GM12878 (cell line): ENCODE results near the gene CHRM4. TPM values are rescaled to one million over a fixed set of nuclear protein-coding genes. Genes with fewer than 3 reads are reported as not detected.

Experiments used
- ATAC-seq: fragments of 200-7000 bp; cut with Tn5 transposase; 3 replicates; pipeline ENCODE4 v1.9.1; 2020; ENCODE audit warnings: mild to moderate bottlenecking, moderate library complexity
- BruUV-seq: library from RNA; stranded (reverse); fragments of 400-500 nt; replicated peaks from 2 replicates; lab custom pipeline; 2021; lab: Mats Ljungman, UMichigan
- CTCF ChIA-PET: fragments of 300-600 bp; sonication (Branson Sonifier 250); formaldehyde crosslinking; extraction: SDS; loops from one replicate; lab custom pipeline; 2021; ENCODE audit warnings: inconsistent platforms; lab: Yijun Ruan, JAX
- POLR2A ChIA-PET: fragments of 350-600 bp; formaldehyde crosslinking; extraction: SDS; loops from one replicate; lab custom pipeline; 2021; ENCODE audit warnings: inconsistent platforms; lab: Charles Lee
- RAD21 ChIA-PET: fragments of 300-600 bp; sonication (Branson Sonifier 250); formaldehyde crosslinking; loops from one replicate; lab custom pipeline; 2023; ENCODE audit warnings: antibody characterized with exemption; ENCODE audit not compliant: unreplicated experiment; lab: Charles Lee
- SMC1A ChIA-PET: fragments of 300-600 bp; sonication (Branson Sonifier 250); formaldehyde crosslinking; loops from one replicate; lab custom pipeline; 2023; ENCODE audit not compliant: unreplicated experiment, uncharacterized antibody; lab: Charles Lee
- DNase-seq: peaks from one replicate; pipeline ENCODE4 v3.0.0-alpha.2; 2011; ENCODE audit warnings: low read depth, low spot score
- FAIRE-seq: peaks from 3 replicates; lab custom pipeline; 2011; peaks lifted over from hg19 to GRCh38; lab: Jason Lieb, UNC
- H2AFZ ChIP-seq: 2 replicates; pipeline ENCODE4 v1.6.0; 2011; ENCODE audit warnings: low read depth, low read length, control low read depth; ENCODE audit not compliant: control insufficient read depth
- H3K27ac ChIP-seq: 2 replicates; pipeline ENCODE4 v1.5.1; 2011; ENCODE audit warnings: control low read depth; ENCODE audit not compliant: control insufficient read depth, insufficient read depth
- H3K27me3 ChIP-seq, 2 experiments: replicated peaks in 1 of 2; 2 replicates each; pipeline versions ENCODE4 v1.6.0 to v1.6.1; 2011; ENCODE audit warnings: low read length in 1 of 2; ENCODE audit not compliant: control insufficient read depth in 2 of 2, insufficient read depth in 2 of 2
- H3K36me3 ChIP-seq, 2 experiments: 2 replicates each; pipeline ENCODE4 v1.5.1; 2011; ENCODE audit warnings: low read length in 1 of 2; ENCODE audit not compliant: control insufficient read depth in 2 of 2, insufficient read depth in 2 of 2
- H3K4me1 ChIP-seq: 2 replicates; pipeline ENCODE4 v1.6.1; 2011; ENCODE audit warnings: mild to moderate bottlenecking, low read length, moderate library complexity, mixed read lengths; ENCODE audit not compliant: control insufficient read depth, insufficient read depth
- H3K4me2 ChIP-seq: 2 replicates; pipeline ENCODE4 v1.6.0; 2011; ENCODE audit warnings: control low read depth; ENCODE audit not compliant: control insufficient read depth, insufficient read depth
- H3K4me3 ChIP-seq: fragments of 200-600 bp; sonication (generic); 2 replicates; pipeline ENCODE4 v1.5.1; 2016
- H3K79me2 ChIP-seq: 2 replicates; pipeline ENCODE4 v1.6.0; 2011; ENCODE audit warnings: low read length; ENCODE audit not compliant: control insufficient read depth, insufficient read depth
- H3K9ac ChIP-seq: 2 replicates; pipeline ENCODE4 v1.8.0; 2011; ENCODE audit warnings: low read length, control low read depth, mixed read lengths; ENCODE audit not compliant: control insufficient read depth, insufficient read depth
- H3K9me3 ChIP-seq: replicated peaks from 3 replicates; pipeline ENCODE4 v1.5.1; 2011; ENCODE audit warnings: mild to moderate bottlenecking, low read length; ENCODE audit not compliant: control insufficient read depth, insufficient read depth
- H4K20me1 ChIP-seq: 2 replicates; pipeline ENCODE4 v1.6.0; 2011; ENCODE audit not compliant: control insufficient read depth, insufficient read depth
- CBX3 ChIP-seq: fragments of 200-600 bp; sonication (generic); IDR thresholded peaks from 2 replicates; pipeline ENCODE4 v1.6.1; 2016; ENCODE audit warnings: low read depth, borderline replicate concordance
- CHD2 ChIP-seq: IDR thresholded peaks from 2 replicates; pipeline ENCODE4 v1.6.1; 2011; ENCODE audit warnings: low read depth, low read length, improper control_type of control experiment, borderline replicate concordance
- IRF5 ChIP-seq: fragments of 450-650 bp; IDR thresholded peaks from 2 replicates; pipeline ENCODE4 v1.6.1; 2017; ENCODE audit warnings: borderline replicate concordance
- MTA2 ChIP-seq: fragments of 450-650 bp; IDR thresholded peaks from 2 replicates; pipeline ENCODE4 v1.6.1; 2016; ENCODE audit warnings: low read depth, mild to moderate bottlenecking, moderate library complexity
- RELB ChIP-seq: fragments of 450-650 bp; IDR thresholded peaks from 2 replicates; pipeline ENCODE4 v1.6.1; 2017; ENCODE audit warnings: low read depth, mild to moderate bottlenecking, moderate library complexity
- TAF1 ChIP-seq: IDR thresholded peaks from 2 replicates; pipeline ENCODE4 v1.6.1; 2011; ENCODE audit warnings: mild to moderate bottlenecking, low read depth, low read length, borderline replicate concordance
- ZSCAN29 ChIP-seq: fragments of 450-650 bp; IDR thresholded peaks from 2 replicates; pipeline ENCODE4 v1.6.1; 2017; ENCODE audit warnings: mild to moderate bottlenecking, moderate library complexity
- WGBS: methylation state at CpG from one replicate; pipeline ENCODE4 v1.1.6; 2016; ENCODE audit warnings: low lambda C conversion rate; ENCODE audit not compliant: insufficient replicate concordance, insufficient coverage; ENCODE audit errors: missing lambda C conversion rate; 5-methylcytosine and 5-hydroxymethylcytosine counted together
- in situ Hi-C: fragments of 300-500 bp; cut with MboI; formaldehyde crosslinking; loops from 9 replicates; pipeline ENCODE4 v1.14.3; 2018; ENCODE audit warnings: mixed read lengths
- intact Hi-C: fragments of 100-400 bp; cut with micrococcal nuclease; formaldehyde crosslinking; loops from one replicate; pipeline ENCODE4 v1.14.2; 2022; ENCODE audit not compliant: unreplicated experiment
- polyA plus RNA-seq, 11 experiments: library from polyadenylated mRNA; depleted of rRNA in 4 of 11; unstranded in 6 of 11; stranded (reverse) in 5 of 11; fragments of >200 nt; fragmentation: Nextera tagmentation in 4 of 11; fragmentation: Illumina TruSeq in 1 of 11; extraction: Ambion mirVana in 4 of 11; extraction: Trizol in 1 of 11; gene quantifications; 1 replicate in 1 of 11; 2 replicates in 10 of 11; pipeline versions ENCODE4 v1.2.1 to v1.2.3, GENCODE V29; 2011 to 2016; ENCODE audit warnings: inconsistent platforms in 2 of 11, missing spikeins in 2 of 11, low read depth in 1 of 11
- total RNA-seq, 4 experiments: library from RNA; depleted of rRNA in 3 of 4; stranded (reverse); fragments of >200 nt in 3 of 4; fragmentation: Illumina TruSeq in 1 of 4; extraction: Trizol in 1 of 4; gene quantifications; 2 replicates each; pipeline versions ENCODE4 v1.2.1 to v1.2.3, GENCODE V29; 2013 to 2021
- TF ChIP-seq, protein P1 (sequence below): IDR thresholded peaks from 2 replicates; pipeline ENCODE4 v1.6.1; 2011; ENCODE audit warnings: low read depth, mild to moderate bottlenecking, low read length, moderate library complexity, borderline replicate concordance; ENCODE audit errors: extremely low read depth
- TF ChIP-seq, protein P2 (sequence below): IDR thresholded peaks from 2 replicates; pipeline ENCODE4 v1.6.1; 2011; ENCODE audit warnings: low read depth, low read length, improper control_type of control experiment, borderline replicate concordance

Gene CHRM4
- total and polyA plus RNA-seq, 10 of the 15 experiments (the other 5 are each of a cell fraction or from before 2014, with no cell fraction given): 0.12 to 0.23 (median 0.13) TPM; not detected in 7

GRCh38 chr11:46393231-46393616 is 1.6 kb upstream of the CHRM4 start:
- Histone ChIP-seq H3K9ac (no peak overlapping the region), H3K36me3 (peaks cover 0 to 13% of the 10 kb centered on the region in 2 experiments; a peak in 3 of 4 replicates), H3K79me2 (no peaks in the 10 kb centered on the region), H3K9me3 (no peaks in the 10 kb centered on the region), H3K4me1 (peaks cover 6% of the 10 kb centered on the region), H3K4me2 (0 out of 2 replicates have a peak overlapping the region, but pooled peaks have one; percentile 89), H2AFZ (no peak overlapping the region), H3K27ac (no peak overlapping the region), H3K27me3 (peaks cover 10 to 12% of the 10 kb centered on the region in 2 experiments), H4K20me1 (no peaks in the 10 kb centered on the region), H3K4me3 (no peak overlapping the region)
- ChIA-PET RAD21 (interaction anchor here (1.0 to 2.1 kb wide), 8 partner anchors 32 to 307 kb away, joined by 3 to 10 read pairs (median 5); partner anchors contain the start of genes ARHGAP1 and ZNF408), SMC1A (interaction anchor here (1.0 to 1.6 kb wide), 3 partner anchors 10 to 136 kb away, joined by 3 to 8 read pairs (median 3); no protein-coding TSS in a partner anchor), POLR2A (interaction anchor here (1.8 kb wide), 1 partner anchor 96 kb away, joined by 6 read pairs; no protein-coding TSS in a partner anchor), CTCF (interaction anchor here (0.5 to 6.7 kb wide), 8 partner anchors 21 to 224 kb away, joined by 3 to 94 read pairs (median 4); partner anchors contain the start of gene ATG13)
- TF ChIP-seq, protein P1, sequence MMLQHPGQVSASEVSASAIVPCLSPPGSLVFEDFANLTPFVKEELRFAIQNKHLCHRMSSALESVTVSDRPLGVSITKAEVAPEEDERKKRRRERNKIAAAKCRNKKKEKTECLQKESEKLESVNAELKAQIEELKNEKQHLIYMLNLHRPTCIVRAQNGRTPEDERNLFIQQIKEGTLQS: no peak
- TF ChIP-seq IRF5 (no peak), TAF1 (no peak), RELB (no peak), CBX3 (no peak), ZSCAN29 (no peak), CHD2 (no peak), MTA2 (no peak)
- TF ChIP-seq, protein P2, sequence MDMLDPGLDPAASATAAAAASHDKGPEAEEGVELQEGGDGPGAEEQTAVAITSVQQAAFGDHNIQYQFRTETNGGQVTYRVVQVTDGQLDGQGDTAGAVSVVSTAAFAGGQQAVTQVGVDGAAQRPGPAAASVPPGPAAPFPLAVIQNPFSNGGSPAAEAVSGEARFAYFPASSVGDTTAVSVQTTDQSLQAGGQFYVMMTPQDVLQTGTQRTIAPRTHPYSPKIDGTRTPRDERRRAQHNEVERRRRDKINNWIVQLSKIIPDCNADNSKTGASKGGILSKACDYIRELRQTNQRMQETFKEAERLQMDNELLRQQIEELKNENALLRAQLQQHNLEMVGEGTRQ: no peak
- ATAC-seq (no peak), FAIRE-seq (no peak), DNase-seq (no peak)
- in situ Hi-C loops: loop anchor here (10.0 kb wide), 1 partner anchor 142 kb away; no protein-coding TSS in a partner anchor
- intact Hi-C loops: no loop called here
- BruUV-seq: no TSS peak
- WGBS: 61% methylated on average over 4 of the region's 4 CpGs
